Measurements from ENCODE around the gene F3. TPM values are rescaled to one million over a fixed set of nuclear protein-coding genes. Genes with fewer than 3 reads are reported as not detected.

F3 gene
- total RNA-seq, 1 donor from 2014 or later, result 152 TPM

DNA sequence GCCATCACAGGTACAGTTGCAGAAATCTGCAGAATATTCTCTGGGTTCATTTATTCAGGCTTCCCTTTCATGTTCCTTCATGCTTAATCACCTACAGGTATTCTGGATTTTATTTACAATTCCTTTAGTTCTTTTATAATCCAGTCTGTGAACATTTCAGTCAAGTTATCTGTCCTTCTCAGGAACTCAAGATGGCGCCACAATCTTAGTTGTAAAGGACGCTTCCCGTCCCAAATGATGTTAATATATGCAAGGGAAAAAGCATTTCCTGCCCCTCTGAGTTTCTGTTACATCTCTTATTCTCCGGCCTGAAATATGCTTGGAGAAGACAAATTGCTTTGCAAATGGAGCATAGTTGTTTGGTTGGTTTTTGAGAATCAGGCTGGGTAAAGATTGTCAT is 19.3 kb downstream of the F3 start:
- no peak for DNase-seq (ENCODE audit: low read depth)
- H3K4me3 ChIP-seq (ENCODE audit: low read depth, low read length), result no peak overlapping the region
- TF ChIP-seq, protein P1, sequence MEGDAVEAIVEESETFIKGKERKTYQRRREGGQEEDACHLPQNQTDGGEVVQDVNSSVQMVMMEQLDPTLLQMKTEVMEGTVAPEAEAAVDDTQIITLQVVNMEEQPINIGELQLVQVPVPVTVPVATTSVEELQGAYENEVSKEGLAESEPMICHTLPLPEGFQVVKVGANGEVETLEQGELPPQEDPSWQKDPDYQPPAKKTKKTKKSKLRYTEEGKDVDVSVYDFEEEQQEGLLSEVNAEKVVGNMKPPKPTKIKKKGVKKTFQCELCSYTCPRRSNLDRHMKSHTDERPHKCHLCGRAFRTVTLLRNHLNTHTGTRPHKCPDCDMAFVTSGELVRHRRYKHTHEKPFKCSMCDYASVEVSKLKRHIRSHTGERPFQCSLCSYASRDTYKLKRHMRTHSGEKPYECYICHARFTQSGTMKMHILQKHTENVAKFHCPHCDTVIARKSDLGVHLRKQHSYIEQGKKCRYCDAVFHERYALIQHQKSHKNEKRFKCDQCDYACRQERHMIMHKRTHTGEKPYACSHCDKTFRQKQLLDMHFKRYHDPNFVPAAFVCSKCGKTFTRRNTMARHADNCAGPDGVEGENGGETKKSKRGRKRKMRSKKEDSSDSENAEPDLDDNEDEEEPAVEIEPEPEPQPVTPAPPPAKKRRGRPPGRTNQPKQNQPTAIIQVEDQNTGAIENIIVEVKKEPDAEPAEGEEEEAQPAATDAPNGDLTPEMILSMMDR (IDR thresholded peaks at IDR 0.05; ENCODE audit: insufficient read depth, low read length, poor library complexity, severe bottlenecking), result peak; percentile 54

DNA sequence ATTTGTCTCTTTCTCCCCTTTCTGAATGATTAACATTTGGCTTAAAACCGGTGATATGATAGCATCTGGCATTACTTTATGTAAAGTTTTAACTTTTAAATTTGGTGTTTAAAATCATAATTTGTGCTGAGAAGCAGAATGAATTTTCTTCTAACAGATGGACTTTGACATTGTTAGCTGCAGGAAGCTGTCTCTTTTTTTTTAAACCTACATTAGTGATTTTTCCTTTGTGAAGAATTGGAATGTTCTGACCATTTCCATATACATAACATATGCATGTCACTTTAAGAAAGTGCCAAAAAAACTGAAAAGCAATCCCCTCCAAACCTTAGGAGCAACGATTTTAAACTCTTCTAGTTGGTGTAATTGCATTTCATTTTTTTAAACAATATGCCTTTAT is 22.2 kb downstream of the F3 start:
- Histone ChIP-seq H3K4me3 (ENCODE audit: low read depth, low read length) (no peak overlapping the region), H3K27me3 (ENCODE audit: control insufficient read depth, insufficient read depth, low read length) (no peaks in the 10 kb centered on the region), H3K36me3 (ENCODE audit: control insufficient read depth, insufficient read depth, low read length) (no peaks in the 10 kb centered on the region)
- no peak for DNase-seq (ENCODE audit: low read depth)
- TF ChIP-seq, protein P1 (IDR thresholded peaks at IDR 0.05; ENCODE audit: insufficient read depth, low read length, poor library complexity, severe bottlenecking), result no peak

More for the DNA sequence above, 19.3 kb downstream of the F3 start:
- Histone ChIP-seq H3K36me3 (ENCODE audit: control insufficient read depth, insufficient read depth, low read length) (no peaks in the 10 kb centered on the region), H3K27me3 (ENCODE audit: control insufficient read depth, insufficient read depth, low read length) (no peaks in the 10 kb centered on the region)

DNA sequence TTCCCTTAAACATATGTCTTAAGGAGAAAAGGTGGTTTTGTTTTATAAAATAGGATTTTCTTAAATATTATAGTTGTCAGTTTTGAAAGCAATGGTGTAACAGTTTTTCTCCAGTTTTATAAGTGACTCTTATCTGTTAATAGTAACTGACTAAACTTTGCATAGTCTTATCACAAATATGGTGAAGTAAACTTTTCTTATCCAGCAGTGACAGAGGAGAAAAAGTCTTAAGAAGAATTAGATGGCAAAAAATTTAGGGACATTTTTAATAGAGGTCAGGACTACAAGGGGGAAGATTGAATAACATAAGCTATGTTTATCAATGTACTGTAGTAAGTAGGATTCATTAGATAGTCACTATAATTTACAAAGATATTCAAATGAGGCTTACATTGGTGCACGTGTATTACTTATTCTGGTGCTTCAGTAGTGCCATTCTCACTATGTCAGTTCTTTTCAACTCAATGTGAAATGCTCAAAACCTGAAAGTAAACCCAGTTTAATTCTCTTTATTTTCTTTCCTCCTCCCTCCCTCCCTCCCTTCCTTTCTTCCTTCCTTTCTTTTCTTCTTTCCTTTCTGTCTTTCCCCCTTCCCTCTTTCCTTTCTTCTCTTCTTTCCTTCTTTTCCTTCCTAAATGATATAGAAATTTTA is 26.1 kb downstream of the F3 start:
- TF ChIP-seq, protein P1 (IDR thresholded peaks at IDR 0.05; ENCODE audit: insufficient read depth, low read length, poor library complexity, severe bottlenecking), result no peak
- no peak overlapping the region for H3K4me3 ChIP-seq (ENCODE audit: low read depth, low read length)
- H3K27me3 ChIP-seq (ENCODE audit: control insufficient read depth, insufficient read depth, low read length), result no peaks in the 10 kb centered on the region
- no peaks in the 10 kb centered on the region for H3K36me3 ChIP-seq (ENCODE audit: control insufficient read depth, insufficient read depth, low read length)
- no peak for DNase-seq (ENCODE audit: low read depth)

DNA sequence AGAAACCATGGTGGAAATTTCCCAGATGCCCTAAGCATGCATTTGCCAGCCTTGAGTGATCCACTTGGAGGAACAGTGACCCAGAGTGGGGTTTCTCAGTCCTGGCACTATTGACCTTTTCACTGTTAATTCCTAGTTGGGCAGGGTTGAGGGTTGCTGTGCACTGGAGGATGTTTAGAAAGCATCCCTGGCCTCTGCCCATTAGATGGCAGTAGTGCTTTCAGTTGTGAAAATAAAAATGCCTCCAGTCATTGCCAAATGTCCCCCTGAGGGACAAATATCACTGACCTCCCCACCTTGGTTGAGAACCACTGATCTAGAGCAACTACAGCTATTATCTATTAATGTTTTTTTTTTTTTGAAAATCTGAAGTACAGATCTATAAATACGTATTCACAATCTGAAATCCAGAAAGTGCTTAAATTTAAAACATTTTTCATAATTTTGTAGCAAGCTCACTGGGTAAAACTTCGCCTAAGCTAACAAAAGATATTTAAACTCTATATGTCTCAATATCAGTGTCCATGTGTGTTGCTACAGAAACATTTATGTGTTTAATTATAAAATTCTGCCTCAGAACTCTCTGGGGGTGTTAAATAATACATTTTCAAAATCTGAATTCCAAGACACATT is 27.3 kb downstream of the F3 start:
- TF ChIP-seq, protein P1 (IDR thresholded peaks at IDR 0.05; ENCODE audit: insufficient read depth, low read length, poor library complexity, severe bottlenecking), result peak; percentile 81
- Histone ChIP-seq H3K27me3 (ENCODE audit: control insufficient read depth, insufficient read depth, low read length) (no peaks in the 10 kb centered on the region), H3K4me3 (ENCODE audit: low read depth, low read length) (no peak overlapping the region), H3K36me3 (ENCODE audit: control insufficient read depth, insufficient read depth, low read length) (no peaks in the 10 kb centered on the region)
- no peak for DNase-seq (ENCODE audit: low read depth)

DNA sequence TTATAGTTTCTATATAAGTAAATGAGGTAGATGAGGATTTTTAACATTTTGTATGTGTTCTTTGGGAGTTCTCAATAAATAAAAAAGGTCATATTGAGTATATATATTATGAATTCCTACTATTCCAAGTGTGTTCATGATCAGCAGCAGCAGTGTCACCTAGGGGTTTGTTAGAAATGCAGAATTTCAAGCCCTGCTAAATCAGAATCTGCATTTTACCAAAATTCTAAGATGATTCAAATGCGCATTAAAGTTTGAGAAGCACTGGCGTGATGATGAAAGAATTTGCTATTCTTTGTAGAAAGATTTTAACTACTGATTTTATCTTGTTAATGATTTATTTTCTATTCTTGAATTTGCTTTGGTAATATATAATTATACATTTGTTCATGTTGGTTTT is 28.7 kb downstream of the F3 start:
- DNase-seq (ENCODE audit: low read depth), result no peak
- H3K4me3 ChIP-seq (ENCODE audit: low read depth, low read length), result no peak overlapping the region
- TF ChIP-seq, protein P1 (IDR thresholded peaks at IDR 0.05; ENCODE audit: insufficient read depth, low read length, poor library complexity, severe bottlenecking), result no peak
- no peaks in the 10 kb centered on the region for H3K27me3 ChIP-seq (ENCODE audit: control insufficient read depth, insufficient read depth, low read length)
- no peaks in the 10 kb centered on the region for H3K36me3 ChIP-seq (ENCODE audit: control insufficient read depth, insufficient read depth, low read length)

DNA sequence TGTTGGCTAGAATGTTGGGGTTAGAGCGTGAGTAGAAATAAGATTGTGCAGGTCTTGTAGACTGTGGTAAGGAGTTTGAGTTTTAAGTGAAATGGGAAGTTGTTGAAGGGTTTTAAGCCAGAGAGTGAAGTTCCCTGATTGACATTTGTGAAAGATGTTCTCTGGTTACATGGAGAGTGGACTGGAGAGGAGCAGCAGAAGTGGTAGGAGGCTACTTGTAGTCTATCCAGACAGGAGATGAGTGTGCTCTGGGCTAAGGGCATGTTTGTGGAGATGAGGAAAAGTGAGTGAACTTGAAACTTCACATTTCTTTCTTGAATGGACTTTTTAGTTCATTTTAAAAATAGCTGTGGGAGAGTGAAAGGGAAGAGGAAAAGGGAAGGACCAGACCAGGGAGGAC is 37.0 kb downstream of the F3 start:
- DNase-seq (ENCODE audit: low read depth), result no peak
- TF ChIP-seq, protein P1 (IDR thresholded peaks at IDR 0.05; ENCODE audit: insufficient read depth, low read length, poor library complexity, severe bottlenecking), result no peak
- H3K4me3 ChIP-seq (ENCODE audit: low read depth, low read length), result no peak overlapping the region
- H3K27me3 ChIP-seq (ENCODE audit: control insufficient read depth, insufficient read depth, low read length), result no peaks in the 10 kb centered on the region
- no peaks in the 10 kb centered on the region for H3K36me3 ChIP-seq (ENCODE audit: control insufficient read depth, insufficient read depth, low read length)

Data from kidney epithelial cell (primary cell).